Neural progenitor cell (in vitro differentiated cells): ENCODE data around the gene SUPT20HL1. TPM values are rescaled to one million over a fixed set of nuclear protein-coding genes. Genes with fewer than 3 reads are reported as not detected.

Experiments used
- DNase-seq: peaks from one replicate; pipeline ENCODE4 v3.0.0-alpha.2; 2016; ENCODE audit warnings: low spot score
- H2AFZ ChIP-seq: fragments of 200-600 bp; sonication (generic); replicated peaks from 2 replicates; pipeline ENCODE4 v1.6.1; 2016; ENCODE audit warnings: antibody characterized with exemption
- H3F3A ChIP-seq: fragments of 200-600 bp; sonication (generic); 2 replicates; pipeline ENCODE4 v1.6.1; 2016; ENCODE audit warnings: antibody characterized with exemption, low read depth
- H3K27ac ChIP-seq: fragments of 200-600 bp; sonication (generic); 2 replicates; pipeline ENCODE4 v1.5.1; 2016; ENCODE audit warnings: mild to moderate bottlenecking
- H3K27me3 ChIP-seq: fragments of 200-600 bp; sonication (generic); 2 replicates; pipeline ENCODE4 v1.6.1; 2016; ENCODE audit warnings: mild to moderate bottlenecking, moderate library complexity
- H3K36me3 ChIP-seq: fragments of 200-600 bp; sonication (generic); 2 replicates; pipeline ENCODE4 v1.5.1; 2016
- H3K4me1 ChIP-seq: fragments of 200-600 bp; sonication (generic); 2 replicates; pipeline ENCODE4 v1.6.1; 2016; ENCODE audit warnings: mixed run types
- H3K4me2 ChIP-seq: fragments of 200-600 bp; sonication (generic); 2 replicates; pipeline ENCODE4 v1.6.1; 2016
- H3K4me3 ChIP-seq: fragments of 200-600 bp; sonication (generic); 2 replicates; pipeline ENCODE4 v1.5.1; 2016
- H3K79me2 ChIP-seq: fragments of 200-600 bp; sonication (generic); 2 replicates; pipeline ENCODE4 v1.6.1; 2016; ENCODE audit warnings: low read depth
- H3K9ac ChIP-seq: fragments of 200-600 bp; sonication (generic); 2 replicates; pipeline ENCODE4 v1.6.1; 2016
- H3K9me3 ChIP-seq: fragments of 200-600 bp; sonication (generic); 2 replicates; pipeline ENCODE4 v1.5.1; 2016; ENCODE audit warnings: low read depth
- H4K20me1 ChIP-seq: fragments of 200-600 bp; sonication (generic); 2 replicates; pipeline ENCODE4 v1.6.1; 2016; ENCODE audit warnings: low read depth
- H3K27ac Mint-ChIP-seq: 3 replicates; pipeline ENCODE4 v1.8.0; 2021; ENCODE audit warnings: mixed read lengths
- H3K27me3 Mint-ChIP-seq: 2 replicates; pipeline ENCODE4 v1.8.0; 2022; ENCODE audit warnings: low read depth, mild to moderate bottlenecking, inconsistent platforms, moderate library complexity, mixed read lengths; ENCODE audit not compliant: insufficient read depth
- H3K36me3 Mint-ChIP-seq: 3 replicates; pipeline ENCODE4 v1.8.0; 2021; ENCODE audit warnings: mixed read lengths
- H3K4me1 Mint-ChIP-seq: 3 replicates; pipeline ENCODE4 v1.8.0; 2021; ENCODE audit warnings: mixed read lengths
- H3K4me3 Mint-ChIP-seq: 3 replicates; pipeline ENCODE4 v1.8.0; 2021; ENCODE audit warnings: mild to moderate bottlenecking, moderate library complexity, mixed read lengths
- H3K9me3 Mint-ChIP-seq: 3 replicates; pipeline ENCODE4 v1.8.0; 2020; ENCODE audit warnings: mixed read lengths
- CTCF ChIP-seq: fragments of 200-600 bp; sonication (generic); IDR thresholded peaks from 2 replicates; pipeline ENCODE4 v1.5.1; 2017; ENCODE audit warnings: antibody characterized with exemption, mild to moderate bottlenecking
- EZH2 ChIP-seq: fragments of 200-600 bp; sonication (generic); IDR thresholded peaks from 2 replicates; pipeline ENCODE4 v1.6.1; 2017; ENCODE audit warnings: antibody characterized with exemption, mild to moderate bottlenecking, moderate library complexity
- EZH2phosphoT487 ChIP-seq: fragments of 200-600 bp; sonication (generic); IDR thresholded peaks from 2 replicates; pipeline ENCODE4 v1.6.1; 2017; ENCODE audit warnings: antibody characterized with exemption
- total RNA-seq: library from RNA; depleted of rRNA; stranded (reverse); fragments of >200 nt; gene quantifications from 2 replicates; pipeline ENCODE4 v1.2.3, GENCODE V29; 2015; ENCODE audit warnings: low replicate concordance

Gene SUPT20HL1
- total RNA-seq, 1 donor from 2014 or later = not detected

GRCh38 chrX:24321741-24322395, 38.6 kb upstream of the SUPT20HL1 start:
- Mint-ChIP-seq H3K9me3 (no peaks in the 10 kb centered on the region), H3K36me3 (no peaks in the 10 kb centered on the region), H3K4me1 (no peaks in the 10 kb centered on the region), H3K4me3 (no peak overlapping the region), H3K27me3 (no peaks in the 10 kb centered on the region), H3K27ac (no peak overlapping the region)
- peak overlapping the region; percentile 34 for H2AFZ ChIP-seq
- H3K9me3 ChIP-seq = no peaks in the 10 kb centered on the region
- no peak overlapping the region for H3K9ac ChIP-seq
- H4K20me1 ChIP-seq = no peaks in the 10 kb centered on the region
- no peak for DNase-seq
- no peak overlapping the region for H3K27ac ChIP-seq
- no peak overlapping the region for H3K4me3 ChIP-seq
- TF ChIP-seq EZH2phosphoT487 = no peak
- TF ChIP-seq CTCF = no peak
- no peak for TF ChIP-seq EZH2
- no peak overlapping the region for H3K4me2 ChIP-seq
- no peaks in the 10 kb centered on the region for H3K4me1 ChIP-seq
- no peaks in the 10 kb centered on the region for H3F3A ChIP-seq
- H3K36me3 ChIP-seq = no peaks in the 10 kb centered on the region
- no peaks in the 10 kb centered on the region for H3K79me2 ChIP-seq
- no peaks in the 10 kb centered on the region for H3K27me3 ChIP-seq

GRCh38 chrX:24325231-24325630, 35.2 kb upstream of the SUPT20HL1 start:
- Histone ChIP-seq H2AFZ (no peak overlapping the region), H3K27ac (no peak overlapping the region), H3K36me3 (no peaks in the 10 kb centered on the region), H3K4me2 (no peak overlapping the region), H3K9ac (no peak overlapping the region), H3K4me1 (no peaks in the 10 kb centered on the region), H4K20me1 (no peaks in the 10 kb centered on the region), H3K9me3 (no peaks in the 10 kb centered on the region), H3K79me2 (no peaks in the 10 kb centered on the region), H3F3A (no peaks in the 10 kb centered on the region), H3K4me3 (no peak overlapping the region), H3K27me3 (no peaks in the 10 kb centered on the region)
- Mint-ChIP-seq H3K4me1 (no peaks in the 10 kb centered on the region), H3K27me3 (no peaks in the 10 kb centered on the region), H3K27ac (no peak overlapping the region), H3K36me3 (no peaks in the 10 kb centered on the region), H3K9me3 (no peaks in the 10 kb centered on the region), H3K4me3 (no peak overlapping the region)
- no peak for DNase-seq
- no peak for TF ChIP-seq EZH2phosphoT487
- no peak for TF ChIP-seq CTCF
- TF ChIP-seq EZH2 = no peak

GRCh38 chrX:24332878-24333277, 27.6 kb upstream of the SUPT20HL1 start:
- Mint-ChIP-seq H3K27ac (no peak overlapping the region), H3K36me3 (no peaks in the 10 kb centered on the region), H3K4me3 (no peak overlapping the region), H3K9me3 (no peaks in the 10 kb centered on the region), H3K4me1 (no peaks in the 10 kb centered on the region), H3K27me3 (no peaks in the 10 kb centered on the region)
- no peak for TF ChIP-seq CTCF
- no peak for TF ChIP-seq EZH2
- no peak for TF ChIP-seq EZH2phosphoT487
- H3K4me1 ChIP-seq = no peaks in the 10 kb centered on the region
- no peaks in the 10 kb centered on the region for H3K36me3 ChIP-seq
- DNase-seq = no peak
- H3K79me2 ChIP-seq = no peaks in the 10 kb centered on the region
- H4K20me1 ChIP-seq = no peaks in the 10 kb centered on the region
- H3K4me3 ChIP-seq = no peak overlapping the region
- no peak overlapping the region for H3K27ac ChIP-seq
- H3K9me3 ChIP-seq = no peaks in the 10 kb centered on the region
- no peak overlapping the region for H3K9ac ChIP-seq
- H3K27me3 ChIP-seq = no peaks in the 10 kb centered on the region
- no peak overlapping the region for H3K4me2 ChIP-seq
- H2AFZ ChIP-seq = no peak overlapping the region
- no peaks in the 10 kb centered on the region for H3F3A ChIP-seq
